ENCODE data around the gene RHOA.

DNA sequence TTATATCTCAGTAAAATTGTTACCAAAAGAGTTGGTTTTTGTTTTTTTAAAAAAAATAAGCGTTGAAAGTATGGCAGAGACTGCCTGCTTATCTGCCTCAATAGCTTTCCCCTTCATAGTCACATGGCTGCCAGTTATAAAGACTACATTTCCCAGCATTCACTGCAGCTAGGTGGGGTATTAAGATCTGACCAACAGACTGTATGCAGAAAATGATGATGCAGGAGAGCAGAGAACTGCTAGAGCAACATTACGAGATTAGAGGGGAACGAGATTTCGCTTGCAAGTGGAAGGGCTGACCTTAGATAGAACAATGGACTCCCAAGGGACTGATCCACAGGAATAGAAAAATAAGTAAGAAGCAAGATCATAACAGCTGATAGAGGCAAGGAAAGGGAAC is 14.3 kb downstream of the RHOA start:
- TF ChIP-seq, protein P1, sequence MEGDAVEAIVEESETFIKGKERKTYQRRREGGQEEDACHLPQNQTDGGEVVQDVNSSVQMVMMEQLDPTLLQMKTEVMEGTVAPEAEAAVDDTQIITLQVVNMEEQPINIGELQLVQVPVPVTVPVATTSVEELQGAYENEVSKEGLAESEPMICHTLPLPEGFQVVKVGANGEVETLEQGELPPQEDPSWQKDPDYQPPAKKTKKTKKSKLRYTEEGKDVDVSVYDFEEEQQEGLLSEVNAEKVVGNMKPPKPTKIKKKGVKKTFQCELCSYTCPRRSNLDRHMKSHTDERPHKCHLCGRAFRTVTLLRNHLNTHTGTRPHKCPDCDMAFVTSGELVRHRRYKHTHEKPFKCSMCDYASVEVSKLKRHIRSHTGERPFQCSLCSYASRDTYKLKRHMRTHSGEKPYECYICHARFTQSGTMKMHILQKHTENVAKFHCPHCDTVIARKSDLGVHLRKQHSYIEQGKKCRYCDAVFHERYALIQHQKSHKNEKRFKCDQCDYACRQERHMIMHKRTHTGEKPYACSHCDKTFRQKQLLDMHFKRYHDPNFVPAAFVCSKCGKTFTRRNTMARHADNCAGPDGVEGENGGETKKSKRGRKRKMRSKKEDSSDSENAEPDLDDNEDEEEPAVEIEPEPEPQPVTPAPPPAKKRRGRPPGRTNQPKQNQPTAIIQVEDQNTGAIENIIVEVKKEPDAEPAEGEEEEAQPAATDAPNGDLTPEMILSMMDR (IDR thresholded peaks at IDR 0.05) = no peak
- TF ChIP-seq POLR2A (IDR thresholded peaks at IDR 0.05) = no peak
- no peak for TF ChIP-seq POLR2AphosphoS5 (IDR thresholded peaks at IDR 0.05)

Data from upper lobe of left lung (tissue), 4 donors.